HUES48 (cell line): Measurements from ENCODE around the gene ITFG2.

Experiments
- H3K27ac ChIP-seq: one replicate; pipeline ENCODE4 v1.7.0; 2013; ENCODE audit warnings: low read depth, low read length, inconsistent platforms
- H3K27me3 ChIP-seq: 2 replicates; pipeline ENCODE4 v1.6.1; 2013; ENCODE audit warnings: mild to moderate bottlenecking, low read length; ENCODE audit not compliant: control insufficient read depth, insufficient read depth
- H3K36me3 ChIP-seq: 2 replicates; pipeline ENCODE4 v1.6.1; 2013; ENCODE audit warnings: low read length; ENCODE audit not compliant: control insufficient read depth, insufficient read depth
- H3K4me1 ChIP-seq: 2 replicates; pipeline ENCODE4 v1.6.1; 2013; ENCODE audit warnings: mild to moderate bottlenecking, low read length; ENCODE audit not compliant: control insufficient read depth, insufficient read depth
- H3K4me3 ChIP-seq: 2 replicates; pipeline ENCODE4 v1.5.1; 2013; ENCODE audit warnings: mild to moderate bottlenecking, low read depth, low read length
- H3K9ac ChIP-seq: 2 replicates; pipeline ENCODE4 v1.6.1; 2013; ENCODE audit warnings: mild to moderate bottlenecking, low read depth, low read length, moderate library complexity
- H3K9me3 ChIP-seq: 2 replicates; pipeline ENCODE4 v1.6.1; 2013; ENCODE audit warnings: low read length; ENCODE audit not compliant: control insufficient read depth, insufficient read depth

ITFG2 gene

GRCh38 chr12:2832550-2833127 lies 20.2 kb downstream of the ITFG2 start:
- no peak overlapping the region for H3K9ac ChIP-seq
- H3K36me3 ChIP-seq = peaks cover 15% of the 10 kb centered on the region
- H3K4me1 ChIP-seq = peaks cover 17% of the 10 kb centered on the region
- no peaks in the 10 kb centered on the region for H3K9me3 ChIP-seq
- no peaks in the 10 kb centered on the region for H3K27me3 ChIP-seq
- H3K4me3 ChIP-seq = no peak overlapping the region
- H3K27ac ChIP-seq = no peak overlapping the region

DNA sequence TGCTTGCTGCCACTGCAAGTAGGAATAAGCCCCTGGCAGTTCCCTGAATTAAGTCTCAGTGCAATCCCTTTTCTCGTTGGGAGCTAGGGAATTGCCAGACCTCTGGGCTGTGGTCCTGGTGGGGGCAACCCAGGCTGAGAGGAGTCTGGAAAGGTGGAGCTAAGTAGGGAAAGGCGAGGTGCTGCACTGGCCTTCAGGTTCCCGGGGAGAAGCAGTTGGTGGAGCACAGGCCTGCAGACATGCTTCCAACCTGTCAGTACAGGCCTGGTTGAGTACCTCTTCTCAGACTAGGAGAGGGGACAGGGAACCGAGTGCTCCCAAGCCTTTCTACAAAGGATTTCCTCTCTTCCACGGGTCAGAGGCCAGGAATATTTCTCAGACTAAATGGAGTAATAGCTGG lies 20.9 kb downstream of the ITFG2 start:
- Histone ChIP-seq H3K4me3 (no peak overlapping the region), H3K27ac (no peak overlapping the region), H3K27me3 (no peaks in the 10 kb centered on the region), H3K9ac (no peak overlapping the region), H3K4me1 (peaks cover 17% of the 10 kb centered on the region), H3K36me3 (peaks cover 8% of the 10 kb centered on the region), H3K9me3 (no peaks in the 10 kb centered on the region)

- Histone ChIP-seq H3K27me3 (no peaks in the 10 kb centered on the region), H3K9me3 (no peaks in the 10 kb centered on the region), H3K36me3 (peaks cover 6% of the 10 kb centered on the region), H3K27ac (no peak overlapping the region), H3K4me1 (peaks cover 17% of the 10 kb centered on the region), H3K9ac (no peak overlapping the region), H3K4me3 (no peak overlapping the region)
Observed at GRCh38 chr12:2833810-2834209, 21.3 kb downstream of the ITFG2 start.

- Histone ChIP-seq H3K36me3 (no peaks in the 10 kb centered on the region; the same call in none of the 2 replicates), H3K4me1 (peaks cover 17% of the 10 kb centered on the region), H3K27ac (no peak within 1 kb of the TSS), H3K27me3 (no peaks in the 10 kb centered on the region), H3K9me3 (no peaks in the 10 kb centered on the region), H3K4me3 (peak within 1 kb of the TSS; percentile 28; the same call in 1 of the 2 replicates), H3K9ac (no peak within 1 kb of the TSS)
Observed at GRCh38 chr12:2834581-2835491, 22.4 kb downstream of the ITFG2 start, which contains the start of gene NRIP2. TSS of gene NRIP2 (minus strand) at chr12:2835035. CDS start at chr12:2834983, 52 bp downstream.

DNA sequence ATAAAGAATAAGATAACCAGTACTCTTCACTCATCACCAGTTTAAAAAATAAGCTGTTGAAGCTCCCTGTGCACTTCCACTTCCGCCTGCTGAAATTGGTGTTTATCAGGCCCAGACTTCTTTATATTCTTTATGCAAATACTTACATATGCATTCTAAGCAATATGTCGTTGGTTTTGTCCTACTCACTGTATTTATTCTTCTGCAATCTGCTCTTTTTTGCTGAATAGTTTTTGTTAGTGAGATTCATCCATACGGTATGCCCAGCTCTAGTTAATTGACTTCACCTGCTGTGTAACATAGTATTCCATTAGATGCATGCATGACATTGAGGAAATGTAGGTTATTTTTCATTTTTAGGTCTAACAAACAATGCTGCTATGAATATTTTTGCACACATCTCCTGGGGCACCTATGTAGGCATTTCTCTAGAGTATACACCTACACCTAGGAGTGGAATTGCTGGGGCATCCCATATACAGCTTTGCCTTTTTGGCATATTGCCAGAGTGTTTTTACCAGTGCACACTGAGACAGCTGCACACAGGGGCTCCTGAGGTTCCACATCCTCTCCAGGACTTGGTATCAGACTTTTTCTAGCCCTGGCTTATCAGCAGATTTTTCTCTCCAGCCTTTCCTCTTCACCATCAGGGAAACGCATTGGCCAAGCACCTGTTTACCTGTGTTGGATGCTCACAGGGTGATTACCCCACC lies 23.4 kb downstream of the ITFG2 start:
- Histone ChIP-seq H3K4me3 (no peak overlapping the region), H3K4me1 (peaks cover 17% of the 10 kb centered on the region), H3K9ac (no peak overlapping the region), H3K27ac (no peak overlapping the region), H3K27me3 (no peaks in the 10 kb centered on the region), H3K36me3 (no peaks in the 10 kb centered on the region; the same call in 1 of the 2 replicates), H3K9me3 (no peaks in the 10 kb centered on the region)

GRCh38 chr12:2836574-2836973 lies 24.1 kb downstream of the ITFG2 start:
- Histone ChIP-seq H3K4me1 (peaks cover 17% of the 10 kb centered on the region), H3K4me3 (no peak overlapping the region), H3K27ac (no peak overlapping the region), H3K27me3 (no peaks in the 10 kb centered on the region), H3K9me3 (no peaks in the 10 kb centered on the region), H3K9ac (no peak overlapping the region), H3K36me3 (no peaks in the 10 kb centered on the region; the same call in 1 of the 2 replicates)

DNA sequence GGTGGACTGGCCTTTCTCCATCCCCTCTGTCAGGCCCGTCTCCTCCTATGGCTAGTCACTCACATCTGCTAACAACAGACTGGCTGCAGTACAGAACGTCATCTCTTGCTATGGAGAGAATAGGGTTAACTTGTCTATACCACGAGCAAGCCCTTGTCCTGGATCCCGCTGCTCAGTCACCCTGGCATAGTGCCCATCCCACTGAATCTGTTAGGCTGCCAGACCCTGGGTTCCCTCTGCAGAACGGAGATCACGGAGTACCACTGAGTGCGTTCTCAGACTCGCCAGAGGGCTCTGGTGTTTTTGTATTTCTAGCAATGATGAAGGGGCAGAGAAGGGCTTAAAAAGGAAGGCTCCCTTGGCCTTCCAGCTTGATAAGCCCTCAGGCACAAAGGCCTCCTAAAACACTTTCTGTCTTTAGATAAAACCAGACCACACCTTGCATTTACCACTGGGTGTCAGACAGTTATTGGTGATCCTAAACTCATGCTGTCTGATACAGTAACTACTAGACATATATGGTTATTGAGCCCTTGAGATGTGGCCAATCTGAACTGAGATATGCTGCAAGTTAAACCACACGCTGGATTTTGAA lies 28.7 kb downstream of the ITFG2 start:
- Histone ChIP-seq H3K27me3 (no peaks in the 10 kb centered on the region), H3K36me3 (no peaks in the 10 kb centered on the region; the same call in 1 of the 2 replicates), H3K9me3 (no peaks in the 10 kb centered on the region), H3K4me1 (peaks cover 7% of the 10 kb centered on the region; the same call in 1 of the 2 replicates), H3K4me3 (no peak overlapping the region), H3K9ac (no peak overlapping the region), H3K27ac (no peak overlapping the region)

DNA sequence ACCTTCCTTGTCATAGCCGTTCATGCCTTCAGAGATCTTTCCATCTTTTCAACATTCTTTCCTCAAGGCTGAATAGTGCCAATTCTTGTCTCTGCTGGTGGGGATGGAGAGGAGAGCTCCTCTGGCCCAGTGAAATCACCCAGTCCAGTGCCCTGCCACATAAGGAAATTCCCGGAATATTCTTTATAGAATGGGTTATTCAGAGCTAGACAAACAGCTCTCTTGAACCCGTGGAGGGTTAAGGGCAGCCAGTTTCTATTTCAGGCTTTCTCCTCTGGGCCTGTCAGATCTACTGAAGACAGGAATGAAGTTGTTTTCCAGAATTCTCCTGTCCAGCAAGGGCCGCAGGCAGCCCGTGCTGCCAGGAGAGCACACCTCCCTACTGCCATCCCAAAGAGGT lies 30.5 kb downstream of the ITFG2 start:
- H3K4me3 ChIP-seq = no peak overlapping the region
- H3K4me1 ChIP-seq = peaks cover 7% of the 10 kb centered on the region
- H3K9me3 ChIP-seq = no peaks in the 10 kb centered on the region
- no peak overlapping the region for H3K9ac ChIP-seq
- H3K36me3 ChIP-seq = no peaks in the 10 kb centered on the region; the same call in 1 of the 2 replicates
- H3K27ac ChIP-seq = no peak overlapping the region
- H3K27me3 ChIP-seq = no peaks in the 10 kb centered on the region

GRCh38 chr12:2844786-2845185 lies 32.3 kb downstream of the ITFG2 start:
- no peak overlapping the region for H3K27ac ChIP-seq
- H3K4me1 ChIP-seq = peaks cover 7% of the 10 kb centered on the region
- no peaks in the 10 kb centered on the region for H3K9me3 ChIP-seq
- H3K9ac ChIP-seq = no peak overlapping the region
- H3K4me3 ChIP-seq = no peak overlapping the region
- no peaks in the 10 kb centered on the region; the same call in 1 of the 2 replicates for H3K36me3 ChIP-seq
- H3K27me3 ChIP-seq = no peaks in the 10 kb centered on the region

- Histone ChIP-seq H3K9ac (no peak overlapping the region), H3K4me3 (no peak overlapping the region), H3K4me1 (peaks cover 7% of the 10 kb centered on the region), H3K36me3 (no peaks in the 10 kb centered on the region), H3K9me3 (no peaks in the 10 kb centered on the region), H3K27me3 (no peaks in the 10 kb centered on the region), H3K27ac (no peak overlapping the region)
Observed at GRCh38 chr12:2845280-2845679, 32.8 kb downstream of the ITFG2 start.
